Left ventricle myocardium inferior (tissue), 1 donor: ENCODE data around the gene CTNNA2. TPM values are rescaled to one million over a fixed set of nuclear protein-coding genes. Genes with fewer than 3 reads are reported as not detected.

Source experiments
- DNase-seq: peaks from one replicate; pipeline ENCODE4 v3.0.0-alpha.2; 2020
- H3K27ac ChIP-seq: fragments of 200-600 bp; replicated peaks from 2 replicates; pipeline ENCODE4 v1.8.0; 2021
- H3K27me3 ChIP-seq: fragments of 200-600 bp; 2 replicates; pipeline ENCODE4 v1.8.0; 2021; ENCODE audit warnings: low read depth
- H3K36me3 ChIP-seq: fragments of 200-600 bp; 2 replicates; pipeline ENCODE4 v1.8.0; 2021
- H3K4me1 ChIP-seq: fragments of 200-600 bp; 2 replicates; pipeline ENCODE4 v1.8.0; 2021
- H3K4me3 ChIP-seq: fragments of 200-600 bp; 2 replicates; pipeline ENCODE4 v1.8.0; 2021; ENCODE audit warnings: mild to moderate bottlenecking, moderate library complexity
- H3K9me3 ChIP-seq: fragments of 200-600 bp; replicated peaks from 2 replicates; pipeline ENCODE4 v1.8.0; 2021
- intact Hi-C: fragments of 100-400 bp; cut with micrococcal nuclease; formaldehyde crosslinking; loops from one replicate; pipeline ENCODE4 v1.11.0; 2022
- total RNA-seq: library from RNA; stranded (reverse); fragmentation: NEBNext Ultra II Directional; extraction: Animal tissue kit (Norgen Biotek cat#: 25700); gene quantifications from one replicate; pipeline ENCODE4 v1.2.1, GENCODE V29; 2021
- TF ChIP-seq, protein P1 (sequence below): fragments of 200-600 bp; IDR thresholded peaks from 2 replicates; pipeline ENCODE4 v1.8.0; 2021; ENCODE audit warnings: antibody characterized with exemption, mild to moderate bottlenecking, borderline replicate concordance
- donor health status: DM: no; HTN: yes; CAD: no; lungs with severe emphysema.

The CTNNA2 gene
- total RNA-seq, 1 donor from 2014 or later: not detected

GRCh38 chr2:80464275-80464674 is 951.4 kb downstream of the CTNNA2 start:
- Histone ChIP-seq H3K27me3 (no peaks in the 10 kb centered on the region), H3K4me1 (no peaks in the 10 kb centered on the region), H3K36me3 (no peaks in the 10 kb centered on the region), H3K4me3 (no peak overlapping the region), H3K9me3 (no peaks in the 10 kb centered on the region), H3K27ac (no peak overlapping the region)
- intact Hi-C loops: no loop called here
- TF ChIP-seq, protein P1, sequence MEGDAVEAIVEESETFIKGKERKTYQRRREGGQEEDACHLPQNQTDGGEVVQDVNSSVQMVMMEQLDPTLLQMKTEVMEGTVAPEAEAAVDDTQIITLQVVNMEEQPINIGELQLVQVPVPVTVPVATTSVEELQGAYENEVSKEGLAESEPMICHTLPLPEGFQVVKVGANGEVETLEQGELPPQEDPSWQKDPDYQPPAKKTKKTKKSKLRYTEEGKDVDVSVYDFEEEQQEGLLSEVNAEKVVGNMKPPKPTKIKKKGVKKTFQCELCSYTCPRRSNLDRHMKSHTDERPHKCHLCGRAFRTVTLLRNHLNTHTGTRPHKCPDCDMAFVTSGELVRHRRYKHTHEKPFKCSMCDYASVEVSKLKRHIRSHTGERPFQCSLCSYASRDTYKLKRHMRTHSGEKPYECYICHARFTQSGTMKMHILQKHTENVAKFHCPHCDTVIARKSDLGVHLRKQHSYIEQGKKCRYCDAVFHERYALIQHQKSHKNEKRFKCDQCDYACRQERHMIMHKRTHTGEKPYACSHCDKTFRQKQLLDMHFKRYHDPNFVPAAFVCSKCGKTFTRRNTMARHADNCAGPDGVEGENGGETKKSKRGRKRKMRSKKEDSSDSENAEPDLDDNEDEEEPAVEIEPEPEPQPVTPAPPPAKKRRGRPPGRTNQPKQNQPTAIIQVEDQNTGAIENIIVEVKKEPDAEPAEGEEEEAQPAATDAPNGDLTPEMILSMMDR: no peak
- no peak for DNase-seq

- no peaks in the 10 kb centered on the region for H3K36me3 ChIP-seq
- DNase-seq: no peak
- H3K9me3 ChIP-seq: peaks cover 8% of the 10 kb centered on the region
- no peak overlapping the region for H3K4me3 ChIP-seq
- no peak overlapping the region for H3K27ac ChIP-seq
- H3K27me3 ChIP-seq: no peaks in the 10 kb centered on the region
- no peaks in the 10 kb centered on the region for H3K4me1 ChIP-seq
- intact Hi-C loops: no loop called here
- TF ChIP-seq, protein P1: no peak
Observed at GRCh38 chr2:80467262-80467811, 954.5 kb downstream of the CTNNA2 start.

DNA sequence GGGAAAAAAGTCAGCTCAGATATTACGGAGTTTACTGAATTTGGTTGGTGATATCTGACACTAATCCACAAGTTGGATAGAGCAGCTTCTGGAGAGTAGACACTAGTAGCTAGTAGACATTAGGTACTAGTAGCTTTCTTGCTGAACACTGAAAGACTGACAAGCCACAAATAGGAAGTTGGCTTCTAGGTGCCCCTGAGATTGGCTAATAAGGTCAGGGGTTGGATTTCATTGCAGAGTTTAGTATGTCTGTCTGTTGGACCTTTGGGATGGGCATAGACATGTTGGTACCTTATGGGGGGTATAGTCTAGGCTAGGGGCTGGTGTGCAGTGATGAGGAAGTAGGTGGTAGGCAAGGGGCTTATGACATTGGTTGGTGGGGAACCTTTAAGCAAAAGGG is 956.6 kb downstream of the CTNNA2 start:
- Histone ChIP-seq H3K36me3 (no peaks in the 10 kb centered on the region), H3K27ac (no peak overlapping the region), H3K27me3 (no peaks in the 10 kb centered on the region), H3K4me3 (no peak overlapping the region), H3K9me3 (peaks cover 8% of the 10 kb centered on the region), H3K4me1 (no peaks in the 10 kb centered on the region)
- intact Hi-C loops: no loop called here
- DNase-seq: no peak
- TF ChIP-seq, protein P1: no peak

DNA sequence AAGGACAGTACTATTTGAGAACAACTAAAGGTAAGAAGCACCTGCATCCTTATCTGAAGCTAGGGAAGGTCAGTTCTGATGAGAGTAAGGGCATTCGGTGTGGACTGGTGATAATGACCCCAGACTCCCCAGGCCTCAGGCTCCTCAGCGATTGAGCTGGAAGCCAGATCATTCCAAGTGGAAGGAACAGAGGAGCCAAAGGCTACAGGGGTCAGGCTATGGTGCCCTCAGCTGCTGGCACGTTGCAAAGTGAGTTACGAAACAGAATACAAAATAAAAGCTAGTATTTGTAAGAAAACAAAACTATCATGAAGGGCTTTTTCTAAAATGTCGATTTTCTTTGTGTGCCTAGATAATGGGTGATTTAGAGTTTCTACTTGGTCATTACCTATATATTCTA is 960.2 kb downstream of the CTNNA2 start:
- Histone ChIP-seq H3K4me1 (peaks cover 11% of the 10 kb centered on the region), H3K27ac (no peak overlapping the region), H3K27me3 (no peaks in the 10 kb centered on the region), H3K4me3 (no peak overlapping the region), H3K36me3 (no peaks in the 10 kb centered on the region), H3K9me3 (peaks cover 8% of the 10 kb centered on the region)
- TF ChIP-seq, protein P1: no peak
- no peak for DNase-seq
- intact Hi-C loops: no loop called here

GRCh38 chr2:80473796-80474195 is 960.9 kb downstream of the CTNNA2 start:
- Histone ChIP-seq H3K9me3 (peaks cover 8% of the 10 kb centered on the region), H3K36me3 (no peaks in the 10 kb centered on the region), H3K27me3 (no peaks in the 10 kb centered on the region), H3K4me1 (peaks cover 11% of the 10 kb centered on the region), H3K27ac (no peak overlapping the region), H3K4me3 (no peak overlapping the region)
- TF ChIP-seq, protein P1: no peak
- intact Hi-C loops: no loop called here
- no peak for DNase-seq
